HUES64 (cell line): ENCODE data around the gene CCDC195. TPM values are rescaled to one million over a fixed set of nuclear protein-coding genes. Genes with fewer than 3 reads are reported as not detected.

Experiments
- H3K27ac ChIP-seq: 2 replicates; pipeline ENCODE4 v1.7.0; 2013; ENCODE audit warnings: low read depth, low read length, inconsistent platforms
- H3K27me3 ChIP-seq: 2 replicates; pipeline ENCODE4 v1.6.1; 2013; ENCODE audit warnings: mild to moderate bottlenecking, low read length; ENCODE audit not compliant: insufficient read depth
- H3K36me3 ChIP-seq: 2 replicates; pipeline ENCODE4 v1.6.1; 2013; ENCODE audit warnings: mild to moderate bottlenecking, low read length; ENCODE audit not compliant: insufficient read depth
- H3K4me1 ChIP-seq: 2 replicates; pipeline ENCODE4 v1.6.1; 2013; ENCODE audit warnings: mild to moderate bottlenecking, low read length, moderate library complexity; ENCODE audit not compliant: insufficient read depth
- H3K4me3 ChIP-seq: 2 replicates; pipeline ENCODE4 v1.5.1; 2013; ENCODE audit warnings: mild to moderate bottlenecking, low read length, moderate library complexity
- H3K9ac ChIP-seq: 2 replicates; pipeline ENCODE4 v1.6.1; 2013; ENCODE audit warnings: mild to moderate bottlenecking, low read depth, low read length
- H3K9me3 ChIP-seq: 2 replicates; pipeline ENCODE4 v1.6.1; 2013; ENCODE audit warnings: low read depth, low read length; ENCODE audit not compliant: insufficient read depth
- WGBS: fragments of 150-250, 120-280 bp; methylation state at CpG from one replicate; pipeline ENCODE4 v1.1.7; 2013; ENCODE audit warnings: missing lambda C conversion rate; 5-methylcytosine and 5-hydroxymethylcytosine counted together
- polyA plus RNA-seq, 2 experiments: library from polyadenylated mRNA; stranded (reverse); fragments of 50-300 nt; gene quantifications; one replicate each; pipeline ENCODE4 v1.2.3, GENCODE V29; 2013

The CCDC195 gene
- polyA plus RNA-seq (2013, experiment 1 of 2), result not detected
- polyA plus RNA-seq (2013, experiment 2 of 2), result not detected

- Histone ChIP-seq H3K27ac (no peak within 1 kb of the TSS), H3K4me1 (no peaks in the 10 kb centered on the region), H3K4me3 (no peak within 1 kb of the TSS), H3K36me3 (no peaks in the 10 kb centered on the region), H3K9me3 (no peaks in the 10 kb centered on the region), H3K27me3 (no peaks in the 10 kb centered on the region), H3K9ac (no peak within 1 kb of the TSS)
- 95% methylated on average over 5 of the region's 5 CpGs for WGBS
These were observed at the start of gene CCDC195 for GRCh38 chr2:224716201-224716600. CCDC195 (minus strand) TSS chr2:224716365; CDS start chr2:224716365, 0 bp downstream.

- WGBS, result 100% methylated on average over 1 of the region's 2 CpGs
- Histone ChIP-seq H3K27me3 (no peaks in the 10 kb centered on the region), H3K4me3 (no peak overlapping the region), H3K27ac (no peak overlapping the region), H3K9ac (no peak overlapping the region), H3K9me3 (peaks cover 3% of the 10 kb centered on the region; the same call in 1 of the 2 replicates), H3K36me3 (no peaks in the 10 kb centered on the region), H3K4me1 (no peaks in the 10 kb centered on the region)
These were observed 48.5 kb upstream of the CCDC195 start for GRCh38 chr2:224764565-224765236.

- Histone ChIP-seq H3K9me3 (peaks cover 28% of the 10 kb centered on the region), H3K36me3 (no peaks in the 10 kb centered on the region), H3K27ac (no peak overlapping the region), H3K9ac (no peak overlapping the region), H3K4me1 (no peaks in the 10 kb centered on the region), H3K4me3 (no peak overlapping the region), H3K27me3 (no peaks in the 10 kb centered on the region)
- WGBS, result 92% methylated on average over 3 of the region's 3 CpGs
These were observed 41.9 kb upstream of the CCDC195 start for GRCh38 chr2:224757934-224758548.

GRCh38 chr2:224753743-224754540, 37.8 kb upstream of the CCDC195 start:
- no peaks in the 10 kb centered on the region for H3K27me3 ChIP-seq
- no peak overlapping the region for H3K9ac ChIP-seq
- WGBS, result 100% methylated on average over 1 of the region's 1 CpG
- peaks cover 26% of the 10 kb centered on the region for H3K9me3 ChIP-seq
- no peak overlapping the region for H3K27ac ChIP-seq
- H3K4me1 ChIP-seq, result no peaks in the 10 kb centered on the region
- H3K36me3 ChIP-seq, result no peaks in the 10 kb centered on the region
- H3K4me3 ChIP-seq, result no peak overlapping the region

- 90% methylated on average over 5 of the region's 5 CpGs for WGBS
- Histone ChIP-seq H3K27ac (no peak overlapping the region), H3K9ac (no peak overlapping the region), H3K9me3 (peaks cover 9% of the 10 kb centered on the region; the same call in 1 of the 2 replicates), H3K36me3 (no peaks in the 10 kb centered on the region), H3K4me3 (no peak overlapping the region), H3K4me1 (no peaks in the 10 kb centered on the region), H3K27me3 (no peaks in the 10 kb centered on the region)
These were observed 36.0 kb upstream of the CCDC195 start for GRCh38 chr2:224751996-224752698.

GRCh38 chr2:224749136-224749535, 33.0 kb upstream of the CCDC195 start:
- H3K27ac ChIP-seq, result no peak overlapping the region
- 100% methylated on average over 1 of the region's 1 CpG for whole genome bisulfite sequencing
- H3K4me1 ChIP-seq, result no peaks in the 10 kb centered on the region

GRCh38 chr2:224747765-224748164, 31.6 kb upstream of the CCDC195 start:
- Histone ChIP-seq H3K4me1 (no peaks in the 10 kb centered on the region), H3K36me3 (no peaks in the 10 kb centered on the region), H3K4me3 (no peak overlapping the region), H3K27me3 (no peaks in the 10 kb centered on the region), H3K9me3 (no peaks in the 10 kb centered on the region), H3K27ac (no peak overlapping the region), H3K9ac (no peak overlapping the region)
- 94% methylated on average over 4 of the region's 4 CpGs for WGBS

More at GRCh38 chr2:224749136-224749535, 33.0 kb upstream of the CCDC195 start:
- Histone ChIP-seq H3K9ac (no peak overlapping the region), H3K4me3 (no peak overlapping the region), H3K9me3 (no peaks in the 10 kb centered on the region), H3K27me3 (no peaks in the 10 kb centered on the region), H3K36me3 (no peaks in the 10 kb centered on the region)

GRCh38 chr2:224736227-224736626, 20.1 kb upstream of the CCDC195 start:
- Histone ChIP-seq H3K4me3 (no peak overlapping the region), H3K9ac (no peak overlapping the region), H3K4me1 (no peaks in the 10 kb centered on the region), H3K27me3 (no peaks in the 10 kb centered on the region), H3K36me3 (no peaks in the 10 kb centered on the region; the same call in 1 of the 2 replicates), H3K27ac (no peak overlapping the region), H3K9me3 (peaks cover 30% of the 10 kb centered on the region)
- WGBS, result 88% methylated on average over 1 of the region's 1 CpG

GRCh38 chr2:224734949-224735348, 18.8 kb upstream of the CCDC195 start:
- H3K4me3 ChIP-seq, result no peak overlapping the region
- H3K27ac ChIP-seq, result no peak overlapping the region
- WGBS, result 100% methylated on average over 1 of the region's 1 CpG
- no peaks in the 10 kb centered on the region for H3K27me3 ChIP-seq
- no peak overlapping the region for H3K9ac ChIP-seq
- H3K36me3 ChIP-seq, result no peaks in the 10 kb centered on the region; the same call in 1 of the 2 replicates
- no peaks in the 10 kb centered on the region for H3K4me1 ChIP-seq
- H3K9me3 ChIP-seq, result peaks cover 30% of the 10 kb centered on the region

GRCh38 chr2:224731665-224732064, 15.5 kb upstream of the CCDC195 start:
- no peaks in the 10 kb centered on the region; the same call in 1 of the 2 replicates for H3K36me3 ChIP-seq
- no peak overlapping the region for H3K4me3 ChIP-seq
- H3K27ac ChIP-seq, result no peak overlapping the region
- H3K4me1 ChIP-seq, result no peaks in the 10 kb centered on the region
- no peaks in the 10 kb centered on the region for H3K27me3 ChIP-seq
- no peak overlapping the region for H3K9ac ChIP-seq
- 91% methylated on average over 1 of the region's 1 CpG for WGBS
- H3K9me3 ChIP-seq, result peaks cover 20% of the 10 kb centered on the region
